Stimulated activated CD8-positive, alpha-beta memory T cell treated with anti-CD3 and anti-CD28 coated beads, Interleukin-4, amount 100 ng/mL, for 24 hours (primary cell): ENCODE results near the gene CSH1.
A peak's percentile ranks its signal among the peaks of the same experiment; 100 is the strongest.
"Not testable (repeated sequence)": the region's sequence is repeated elsewhere in the genome, so short reads cannot be mapped to it uniquely, and the experiment has no call there.

Experiments
- DNase-seq: peaks from one replicate; pipeline ENCODE4 v3.0.0-alpha.2; 2020; ENCODE audit warnings: low read depth

Gene CSH1

GRCh38 chr17:63896524-63897354 is at the start of gene CSH1:
Gene CSH1, minus strand, starts transcription at chr17:63896574. Its CDS starts 63 bp downstream, at chr17:63896511.
- DNase-seq = not testable (repeated sequence)

GRCh38 chr17:63945784-63946439 is 49.5 kb upstream of the CSH1 start:
- DNase-seq = no peak

- no peak for DNase-seq
Observed at GRCh38 chr17:63944736-63945499, 48.5 kb upstream of the CSH1 start.

- DNase-seq = no peak
Observed at GRCh38 chr17:63943745-63944144, 47.4 kb upstream of the CSH1 start.

GRCh38 chr17:63942309-63942985 is 46.1 kb upstream of the CSH1 start:
- DNase-seq = no peak

- no peak for DNase-seq
Observed at GRCh38 chr17:63941751-63942150, 45.4 kb upstream of the CSH1 start.

DNA sequence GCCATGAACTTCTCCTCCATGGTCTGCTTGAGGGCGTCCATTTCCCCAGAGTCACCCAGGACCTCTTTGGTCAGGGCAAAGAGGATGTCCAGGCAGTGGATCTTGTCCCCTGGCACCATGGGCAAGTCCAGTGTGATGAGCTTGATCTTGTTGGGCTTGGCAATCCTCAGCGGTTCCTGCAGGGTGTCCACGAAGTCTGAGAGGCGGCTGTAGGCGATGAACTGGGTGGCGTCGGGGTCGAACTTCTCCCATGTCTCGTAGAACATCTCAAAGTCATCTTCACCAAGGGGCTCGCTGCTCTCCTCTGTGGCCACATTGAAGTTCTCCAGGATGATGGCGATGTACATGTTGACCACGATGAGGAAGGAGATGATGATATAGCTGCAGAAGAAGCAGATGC is 44.8 kb upstream of the CSH1 start:
- no peak for DNase-seq

DNA sequence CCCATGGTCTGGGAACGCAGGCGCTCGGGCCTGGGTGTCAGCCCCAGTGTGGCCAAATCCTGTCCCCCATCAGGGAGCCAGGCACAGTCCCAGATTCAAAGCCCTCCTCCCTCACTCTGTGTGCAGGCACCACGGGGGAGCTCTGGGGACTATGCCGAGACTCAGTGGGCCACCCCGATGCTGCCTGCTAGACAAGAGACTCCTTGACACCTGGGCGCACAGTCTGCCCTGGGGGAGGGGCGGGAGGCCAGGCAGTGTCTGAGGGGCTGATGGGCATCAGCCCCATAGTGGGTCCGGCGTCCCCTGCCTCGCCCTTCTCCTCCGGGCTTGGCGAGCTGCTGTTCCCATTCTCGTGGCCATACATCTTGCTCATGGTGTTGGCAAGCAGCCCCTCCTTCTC is 44.2 kb upstream of the CSH1 start:
- no peak for DNase-seq

DNA sequence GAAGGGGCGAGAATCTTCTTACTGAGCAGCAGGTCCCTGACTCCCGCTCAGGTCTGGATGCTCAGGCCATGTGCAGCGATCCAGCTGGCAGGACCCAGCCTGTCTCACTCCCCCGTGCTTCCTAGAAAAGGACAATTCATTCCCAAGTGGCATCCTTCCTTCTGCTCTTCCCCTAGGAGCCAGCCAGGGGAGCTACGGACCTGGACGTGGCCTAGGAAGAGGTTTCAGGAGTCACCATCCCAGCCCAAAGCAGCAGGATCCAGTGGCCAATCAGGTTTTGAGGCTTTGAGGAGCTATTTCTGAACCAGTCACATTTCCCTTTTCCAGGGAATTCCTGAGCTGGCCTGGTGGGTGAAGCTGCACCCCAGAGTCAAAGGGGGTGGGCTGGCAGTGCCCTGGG is 43.5 kb upstream of the CSH1 start:
- no peak for DNase-seq

GRCh38 chr17:63939401-63939800 is 43.0 kb upstream of the CSH1 start:
- DNase-seq = no peak

DNA sequence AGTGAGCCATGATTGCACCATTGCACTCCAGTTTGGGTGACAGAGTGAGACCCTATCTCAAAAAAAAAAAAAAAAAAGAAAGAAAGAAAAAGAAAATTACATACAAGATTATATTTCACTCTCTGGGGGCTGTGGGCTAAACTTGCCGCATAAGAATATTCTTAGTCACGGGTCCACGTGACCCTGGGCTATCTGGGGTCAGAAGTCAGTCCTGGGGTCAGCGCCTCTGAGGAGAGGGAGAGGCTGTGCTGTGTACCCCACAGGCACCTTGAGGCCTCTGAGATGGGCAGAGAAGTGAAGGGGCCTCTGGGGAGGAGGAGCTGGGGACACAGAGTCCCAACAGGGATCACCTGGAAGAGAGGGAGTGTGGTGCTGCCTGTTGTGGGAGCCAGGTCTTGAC is 41.5 kb upstream of the CSH1 start:
- DNase-seq = no peak

DNA sequence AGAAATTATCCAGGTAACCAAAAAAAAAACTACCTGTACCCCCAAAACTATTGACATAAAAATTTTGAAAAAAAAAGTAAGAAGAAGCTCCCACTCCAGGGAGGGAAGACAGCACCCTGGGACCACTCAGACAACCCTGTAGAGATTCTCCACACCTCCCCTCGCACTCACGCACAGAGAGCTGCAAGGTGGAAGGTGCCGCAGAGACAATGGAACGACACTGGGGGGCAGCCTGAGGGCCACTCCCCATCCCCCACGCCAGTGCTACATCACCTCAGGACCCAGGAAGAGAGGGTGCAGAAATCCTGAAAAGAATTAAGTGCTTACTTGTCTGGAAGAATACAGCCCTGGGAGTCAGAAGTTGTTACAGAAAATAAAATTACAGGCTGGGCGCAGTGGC is 40.9 kb upstream of the CSH1 start:
- no peak for DNase-seq

GRCh38 chr17:63934183-63935112 is 38.1 kb upstream of the CSH1 start:
- no peak for DNase-seq

GRCh38 chr17:63933598-63933997 is 37.2 kb upstream of the CSH1 start:
- DNase-seq = no peak

DNA sequence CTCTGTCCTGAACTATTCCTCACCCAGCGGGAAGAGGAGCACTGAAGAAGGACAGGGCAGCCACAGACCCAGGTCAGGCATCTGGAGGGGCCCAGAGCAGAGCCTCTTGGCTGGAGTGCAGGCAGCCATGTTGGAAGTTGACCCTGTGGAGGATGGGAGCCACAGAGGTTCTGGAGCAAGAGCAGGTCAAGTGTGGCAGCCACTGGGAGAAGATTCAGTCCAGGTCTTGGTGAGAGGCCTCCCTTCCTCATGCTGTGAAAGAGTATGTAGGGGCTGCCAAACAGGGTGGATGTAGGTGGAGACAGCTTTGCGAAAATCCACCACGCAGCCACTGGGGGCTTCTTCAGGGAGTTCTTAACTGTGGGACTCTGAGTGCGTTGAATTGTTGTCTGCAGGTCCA is 36.3 kb upstream of the CSH1 start:
- no peak for DNase-seq

DNA sequence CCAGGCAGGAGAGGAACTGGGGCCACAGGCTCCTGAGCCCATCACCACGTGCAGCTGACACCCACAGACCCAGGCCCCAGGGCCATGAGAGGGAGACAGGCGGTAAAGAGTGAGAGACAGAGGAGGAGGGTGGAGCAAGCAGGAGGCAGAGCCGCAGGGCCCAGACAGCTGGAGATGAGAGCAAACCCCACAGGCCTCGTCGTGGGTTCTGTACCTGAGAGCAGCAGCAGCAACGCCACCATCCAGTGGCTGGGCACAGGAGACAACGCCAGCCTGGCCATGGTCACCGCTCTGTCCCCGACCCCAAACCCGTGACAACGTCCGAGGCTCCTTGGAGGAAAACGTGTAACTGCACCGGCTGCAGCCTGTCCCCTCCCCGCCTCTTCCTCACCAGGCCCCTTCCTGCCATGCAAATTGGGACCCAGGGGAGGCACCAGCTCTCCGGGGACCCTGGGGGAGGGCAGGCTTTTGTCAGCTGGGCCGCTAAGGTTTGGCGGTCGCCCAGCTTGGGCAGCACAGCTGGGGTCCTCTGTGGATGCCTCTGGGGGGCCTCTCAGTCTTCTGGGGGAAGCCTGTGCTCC is 35.7 kb upstream of the CSH1 start, which contains the start of gene CD79B:
Gene CD79B (minus strand): TSS at position 351 of the 581 bp plus-strand sequence. CDS start 70 bp downstream, at position 281.
- peak; percentile 15 for DNase-seq

- DNase-seq = peak; percentile 24
Observed at GRCh38 chr17:63930951-63931575, 34.7 kb upstream of the CSH1 start.

DNA sequence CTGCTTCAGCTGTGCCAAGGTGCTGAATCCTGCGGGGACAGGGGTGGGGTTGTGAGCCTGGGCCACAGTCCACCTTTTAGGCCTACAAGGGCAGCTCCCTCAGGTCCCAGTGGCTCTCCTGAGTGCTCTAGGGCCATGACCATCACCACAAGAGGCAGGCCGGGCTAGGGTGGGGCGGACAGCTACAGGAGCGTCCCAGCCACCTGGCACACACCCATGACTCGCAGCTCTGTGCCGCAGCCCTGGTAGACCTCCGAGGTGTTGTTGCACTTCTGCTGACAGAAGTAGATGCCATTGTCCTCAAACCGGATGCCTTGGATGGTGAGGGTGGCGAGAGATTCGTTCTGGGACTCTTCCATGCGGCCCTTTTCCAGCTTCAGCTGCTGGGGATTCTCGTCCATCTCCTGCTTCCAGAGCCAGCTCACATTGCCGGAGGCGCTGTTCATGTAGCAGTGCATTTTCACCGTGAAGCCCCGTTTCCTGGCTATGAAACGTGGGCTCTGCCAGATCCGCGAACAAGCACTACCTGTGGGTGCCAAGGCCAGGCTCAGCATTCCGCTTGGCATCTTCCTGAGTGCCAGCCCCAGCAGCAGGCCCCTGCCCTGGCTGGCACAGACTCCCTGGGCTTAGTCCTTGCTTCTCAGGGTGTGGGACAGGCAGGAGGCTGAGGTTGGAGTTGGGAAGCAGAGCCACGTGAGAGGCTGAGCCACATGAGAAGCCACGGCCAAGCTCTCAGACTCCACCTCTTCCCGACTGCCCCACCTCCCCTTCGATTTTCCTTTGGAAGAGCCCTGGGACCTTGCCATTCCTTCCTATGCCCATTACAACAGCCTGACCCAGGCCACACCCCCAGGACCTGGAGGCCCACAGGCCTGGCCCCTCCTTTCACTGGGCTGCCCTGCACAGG is 33.7 kb upstream of the CSH1 start:
- DNase-seq = no peak
